Esophagus mucosa (tissue), 1 donor: ENCODE data around the gene RMC1. TPM values are rescaled to one million over a fixed set of nuclear protein-coding genes. Genes with fewer than 3 reads are reported as not detected.
"Not testable (repeated sequence)": the region's sequence is repeated elsewhere in the genome, so short reads cannot be mapped to it uniquely, and the experiment has no call there.

Source experiments
- ATAC-seq: fragments of 200-7000 bp; cut with Tn5 transposase; one replicate; pipeline ENCODE4 v1.9.1; 2020
- total RNA-seq: library from RNA; stranded (reverse); gene quantifications from one replicate; pipeline ENCODE4 v1.2.4, GENCODE V29; 2023
- donor health status: DM: yes; HTN: yes; CAD: no.

RMC1 gene
- total RNA-seq, 1 donor from 2014 or later: 17.4 TPM

GRCh38 chr18:23534276-23534675, 31.0 kb downstream of the RMC1 start:
- ATAC-seq: no peak

- ATAC-seq: no peak
Observed at GRCh38 chr18:23536204-23536603, 32.9 kb downstream of the RMC1 start.

GRCh38 chr18:23537274-23537673, 34.0 kb downstream of the RMC1 start:
- ATAC-seq: no peak

- ATAC-seq: no peak
Observed at GRCh38 chr18:23538001-23538400, 34.7 kb downstream of the RMC1 start.

GRCh38 chr18:23538870-23539269, 35.6 kb downstream of the RMC1 start:
- ATAC-seq: no peak

- ATAC-seq: no peak
Observed at GRCh38 chr18:23539296-23539695, 36.0 kb downstream of the RMC1 start.

- no peak for ATAC-seq
Observed at GRCh38 chr18:23539911-23540525, 36.7 kb downstream of the RMC1 start.

GRCh38 chr18:23540867-23541266, 37.6 kb downstream of the RMC1 start:
- no peak for ATAC-seq

GRCh38 chr18:23541349-23542093, 38.2 kb downstream of the RMC1 start:
- ATAC-seq: no peak

GRCh38 chr18:23542461-23542860, 39.1 kb downstream of the RMC1 start:
- ATAC-seq: no peak

- ATAC-seq: no peak
Observed at GRCh38 chr18:23545247-23545789, 42.0 kb downstream of the RMC1 start.

- peak; percentile 18 for ATAC-seq
Observed at GRCh38 chr18:23547306-23547705, 44.0 kb downstream of the RMC1 start.

- peak; percentile 56 for ATAC-seq
Observed at GRCh38 chr18:23547846-23548245, 44.5 kb downstream of the RMC1 start.

GRCh38 chr18:23548275-23548674, 45.0 kb downstream of the RMC1 start:
- no peak for ATAC-seq

- ATAC-seq: no peak
Observed at GRCh38 chr18:23548719-23549118, 45.4 kb downstream of the RMC1 start.

GRCh38 chr18:23550898-23551297, 47.6 kb downstream of the RMC1 start:
- ATAC-seq: peak; percentile 86

- ATAC-seq: no peak
Observed at GRCh38 chr18:23551978-23552377, 48.7 kb downstream of the RMC1 start.

GRCh38 chr18:23552505-23552904, 49.2 kb downstream of the RMC1 start:
- no peak for ATAC-seq

- no peak for ATAC-seq
Observed at GRCh38 chr18:23553887-23554286, 50.6 kb downstream of the RMC1 start.

- no peak for ATAC-seq
Observed at GRCh38 chr18:23556145-23556780, 53.0 kb downstream of the RMC1 start.

- ATAC-seq: not testable (repeated sequence)
Observed at GRCh38 chr18:23557511-23557910, 54.2 kb downstream of the RMC1 start.

GRCh38 chr18:23560186-23560585, 56.9 kb downstream of the RMC1 start:
- ATAC-seq: no peak

GRCh38 chr18:23563377-23564043, 60.2 kb downstream of the RMC1 start:
- no peak for ATAC-seq
